ENCODE data around the gene NCOA7. TPM values are rescaled to one million over a fixed set of nuclear protein-coding genes. Genes with fewer than 3 reads are reported as not detected.
"Not testable (repeated sequence)": the region's sequence is repeated elsewhere in the genome, so short reads cannot be mapped to it uniquely, and the experiment has no call there.

Gene NCOA7
- total RNA-seq, 1 donor from 2014 or later = 21.1 TPM

GRCh38 chr6:125932451-125932795, 141.7 kb downstream of the NCOA7 start:
- TF ChIP-seq CTCF (IDR thresholded peaks at IDR 0.05; ENCODE audit: insufficient read depth, low read length, poor library complexity, severe bottlenecking) = no peak
- no peak overlapping the region for H3K4me3 ChIP-seq (ENCODE audit: low read depth, low read length)
- H3K27me3 ChIP-seq (ENCODE audit: control insufficient read depth, insufficient read depth, low read length) = no peaks in the 10 kb centered on the region
- no peaks in the 10 kb centered on the region for H3K36me3 ChIP-seq (ENCODE audit: control insufficient read depth, insufficient read depth, low read length)
- no peak for DNase-seq (ENCODE audit: low read depth)

DNA sequence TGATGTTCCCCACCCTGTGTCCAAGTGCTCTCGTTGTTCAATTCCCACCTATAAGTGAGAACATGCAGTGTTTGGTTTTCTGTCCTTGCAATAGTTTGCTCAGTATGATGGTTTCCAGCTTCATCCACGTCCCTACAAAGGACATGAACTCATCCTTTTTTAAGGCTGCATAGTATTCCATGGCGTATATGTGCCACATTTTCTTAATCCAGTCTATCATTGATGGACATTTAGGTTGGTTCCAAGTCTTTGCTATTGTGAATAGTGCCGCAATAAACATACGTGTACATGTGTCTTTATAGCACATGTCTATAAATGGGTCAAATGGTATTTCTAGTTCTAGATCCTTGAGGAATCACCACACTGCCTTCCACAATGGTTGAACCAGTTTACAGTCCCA, 144.8 kb downstream of the NCOA7 start:
- H3K4me3 ChIP-seq (ENCODE audit: low read depth, low read length); H3K27me3 ChIP-seq (ENCODE audit: control insufficient read depth, insufficient read depth, low read length); DNase-seq (ENCODE audit: low read depth); H3K36me3 ChIP-seq (ENCODE audit: control insufficient read depth, insufficient read depth, low read length): not testable (repeated sequence)

GRCh38 chr6:125939026-125939425, 148.3 kb downstream of the NCOA7 start:
- no peaks in the 10 kb centered on the region for H3K27me3 ChIP-seq (ENCODE audit: control insufficient read depth, insufficient read depth, low read length)
- H3K36me3 ChIP-seq (ENCODE audit: control insufficient read depth, insufficient read depth, low read length) = no peaks in the 10 kb centered on the region
- no peak for DNase-seq (ENCODE audit: low read depth)
- no peak for TF ChIP-seq CTCF (IDR thresholded peaks at IDR 0.05; ENCODE audit: insufficient read depth, low read length, poor library complexity, severe bottlenecking)
- no peak overlapping the region for H3K4me3 ChIP-seq (ENCODE audit: low read depth, low read length)

- TF ChIP-seq CTCF (IDR thresholded peaks at IDR 0.05; ENCODE audit: insufficient read depth, low read length, poor library complexity, severe bottlenecking) = no peak
- no peaks in the 10 kb centered on the region for H3K27me3 ChIP-seq (ENCODE audit: control insufficient read depth, insufficient read depth, low read length)
- DNase-seq (ENCODE audit: low read depth) = no peak
- no peak overlapping the region for H3K4me3 ChIP-seq (ENCODE audit: low read depth, low read length)
- H3K36me3 ChIP-seq (ENCODE audit: control insufficient read depth, insufficient read depth, low read length) = no peaks in the 10 kb centered on the region
Observed at GRCh38 chr6:125939791-125940190, 149.0 kb downstream of the NCOA7 start.

GRCh38 chr6:125940247-125941041, 149.7 kb downstream of the NCOA7 start:
- no peak for TF ChIP-seq CTCF (IDR thresholded peaks at IDR 0.05; ENCODE audit: insufficient read depth, low read length, poor library complexity, severe bottlenecking)
- no peaks in the 10 kb centered on the region for H3K27me3 ChIP-seq (ENCODE audit: control insufficient read depth, insufficient read depth, low read length)
- no peaks in the 10 kb centered on the region for H3K36me3 ChIP-seq (ENCODE audit: control insufficient read depth, insufficient read depth, low read length)
- no peak for DNase-seq (ENCODE audit: low read depth)
- H3K4me3 ChIP-seq (ENCODE audit: low read depth, low read length) = no peak overlapping the region

DNA sequence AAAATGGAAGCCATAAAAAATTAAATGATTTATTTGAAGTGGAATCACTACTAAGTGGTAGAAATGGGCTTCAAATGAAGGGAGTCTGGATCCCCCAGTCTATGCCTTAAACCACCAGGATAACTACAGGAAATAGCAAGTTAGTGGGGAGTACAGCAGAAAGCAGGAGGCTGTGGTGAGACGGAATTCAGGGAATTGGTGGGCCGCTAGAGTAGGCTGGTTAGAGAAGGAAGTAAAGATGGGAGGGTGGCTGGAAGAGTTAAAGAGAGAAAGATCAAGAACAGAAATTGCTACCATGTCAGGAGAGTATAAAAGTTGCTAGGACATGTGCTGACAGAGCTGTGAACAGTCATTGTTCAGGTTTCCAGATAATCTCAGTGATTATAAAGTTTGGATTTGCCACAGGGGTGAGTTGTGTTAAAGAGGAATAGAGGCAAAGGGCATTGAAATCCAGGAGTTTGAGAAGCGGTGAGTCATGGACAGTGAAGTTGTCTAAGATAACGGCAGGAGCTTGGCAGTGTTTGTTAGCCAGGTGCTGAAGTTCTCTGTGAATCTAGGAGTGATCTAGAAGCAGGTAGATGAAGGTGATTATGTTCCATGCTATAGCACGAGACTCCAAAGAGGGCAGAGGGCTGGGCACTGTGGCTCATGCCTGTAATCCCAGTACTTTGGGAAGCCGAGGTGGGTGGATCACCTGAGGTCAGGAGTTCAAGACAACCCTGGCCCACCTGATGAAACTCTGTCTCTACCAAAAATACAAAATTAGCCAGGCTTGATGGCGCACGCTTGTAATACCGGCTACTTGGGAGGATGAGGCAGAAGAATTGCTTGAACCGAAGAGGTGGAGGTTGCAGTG, 152.1 kb downstream of the NCOA7 start:
- H3K27me3 ChIP-seq (ENCODE audit: control insufficient read depth, insufficient read depth, low read length) = no peaks in the 10 kb centered on the region
- no peak overlapping the region for H3K4me3 ChIP-seq (ENCODE audit: low read depth, low read length)
- H3K36me3 ChIP-seq (ENCODE audit: control insufficient read depth, insufficient read depth, low read length) = no peaks in the 10 kb centered on the region
- DNase-seq (ENCODE audit: low read depth) = no peak
- no peak for TF ChIP-seq CTCF (IDR thresholded peaks at IDR 0.05; ENCODE audit: insufficient read depth, low read length, poor library complexity, severe bottlenecking)

Data from kidney epithelial cell (primary cell).